GM21576 (cell line): ENCODE measurements around the gene BRD4.

ENCODE experiments used
- ATAC-seq: cut with Tn5 transposase; IDR thresholded peaks from one replicate; pipeline ENCODE4 v1.9.1; 2021; ENCODE audit warnings: mild to moderate bottlenecking, moderate library complexity; ENCODE audit not compliant: unreplicated experiment

The BRD4 gene

GRCh38 chr19:15316498-15316897 is 15.8 kb downstream of the BRD4 start:
- ATAC-seq, result no peak

- no peak for ATAC-seq
Measured at GRCh38 chr19:15315101-15315500, 17.2 kb downstream of the BRD4 start.

- ATAC-seq, result no peak
Measured at GRCh38 chr19:15313649-15314279, 18.6 kb downstream of the BRD4 start.

- no peak for ATAC-seq
Measured at GRCh38 chr19:15307169-15307568, 25.2 kb downstream of the BRD4 start.

GRCh38 chr19:15305582-15306334 is 26.6 kb downstream of the BRD4 start:
- no peak for ATAC-seq

- ATAC-seq, result no peak
Measured at GRCh38 chr19:15304140-15304705, 28.1 kb downstream of the BRD4 start.

GRCh38 chr19:15303105-15303780 is 29.1 kb downstream of the BRD4 start:
- no peak for ATAC-seq

GRCh38 chr19:15300533-15301197 is 31.7 kb downstream of the BRD4 start:
- ATAC-seq, result no peak

- ATAC-seq, result no peak
Measured at GRCh38 chr19:15299568-15300409, 32.5 kb downstream of the BRD4 start.

GRCh38 chr19:15298847-15299567 is 33.3 kb downstream of the BRD4 start:
- no peak for ATAC-seq

GRCh38 chr19:15297416-15298224 is 34.7 kb downstream of the BRD4 start:
- no peak for ATAC-seq

GRCh38 chr19:15296841-15297415 is 35.4 kb downstream of the BRD4 start:
- ATAC-seq, result no peak

GRCh38 chr19:15296353-15296752 is 36.0 kb downstream of the BRD4 start:
- no peak for ATAC-seq

- no peak for ATAC-seq
Measured at GRCh38 chr19:15294561-15294990, 37.8 kb downstream of the BRD4 start.

- ATAC-seq, result no peak
Measured at GRCh38 chr19:15293781-15294491, 38.4 kb downstream of the BRD4 start.

GRCh38 chr19:15292847-15293582 is 39.3 kb downstream of the BRD4 start:
- no peak for ATAC-seq

- ATAC-seq, result no peak
Measured at GRCh38 chr19:15292140-15292539, 40.2 kb downstream of the BRD4 start.
